ENCODE measurements around the gene MAFG. TPM values are rescaled to one million over a fixed set of nuclear protein-coding genes. Genes with fewer than 3 reads are reported as not detected.
A peak's percentile ranks its signal among the peaks of the same experiment; 100 is the strongest.

Gene MAFG
- total RNA-seq, 1 experiment from 2014 or later, result 29.1 TPM

GRCh38 chr17:81885454-81885853 lies 42.1 kb downstream of the MAFG start:
- Mint-ChIP-seq H3K4me3 (ENCODE audit: unreplicated experiment) (no peak overlapping the region), H3K9me3 (ENCODE audit: unreplicated experiment) (no peaks in the 10 kb centered on the region), H3K36me3 (ENCODE audit: insufficient read depth, unreplicated experiment) (peaks cover 100% of the 10 kb centered on the region), H3K27ac (ENCODE audit: unreplicated experiment) (peak overlapping the region; percentile 46), H3K4me1 (ENCODE audit: low read depth, unreplicated experiment) (no peaks in the 10 kb centered on the region), H3K27me3 (ENCODE audit: insufficient read depth, unreplicated experiment) (no peaks in the 10 kb centered on the region)
- ChIA-PET CTCF (no interaction called here), POLR2A (no interaction called here)
- Histone ChIP-seq H3K27me3 (replicated peaks; ENCODE audit: control insufficient read depth, insufficient read depth, low read length) (no peaks in the 10 kb centered on the region), H3K36me3 (ENCODE audit: control insufficient read depth, insufficient read depth, low read length) (peaks cover 10% of the 10 kb centered on the region), H3K4me3 (ENCODE audit: low read depth, low read length) (no peak overlapping the region), H3K4me1 (peaks cover 11% of the 10 kb centered on the region), H3K9me3 (no peaks in the 10 kb centered on the region)
- intact Hi-C loops (cut with micrococcal nuclease; ENCODE audit: unreplicated experiment), result no loop called here
- DNase-seq, result no peak
- TF ChIP-seq, protein P1, sequence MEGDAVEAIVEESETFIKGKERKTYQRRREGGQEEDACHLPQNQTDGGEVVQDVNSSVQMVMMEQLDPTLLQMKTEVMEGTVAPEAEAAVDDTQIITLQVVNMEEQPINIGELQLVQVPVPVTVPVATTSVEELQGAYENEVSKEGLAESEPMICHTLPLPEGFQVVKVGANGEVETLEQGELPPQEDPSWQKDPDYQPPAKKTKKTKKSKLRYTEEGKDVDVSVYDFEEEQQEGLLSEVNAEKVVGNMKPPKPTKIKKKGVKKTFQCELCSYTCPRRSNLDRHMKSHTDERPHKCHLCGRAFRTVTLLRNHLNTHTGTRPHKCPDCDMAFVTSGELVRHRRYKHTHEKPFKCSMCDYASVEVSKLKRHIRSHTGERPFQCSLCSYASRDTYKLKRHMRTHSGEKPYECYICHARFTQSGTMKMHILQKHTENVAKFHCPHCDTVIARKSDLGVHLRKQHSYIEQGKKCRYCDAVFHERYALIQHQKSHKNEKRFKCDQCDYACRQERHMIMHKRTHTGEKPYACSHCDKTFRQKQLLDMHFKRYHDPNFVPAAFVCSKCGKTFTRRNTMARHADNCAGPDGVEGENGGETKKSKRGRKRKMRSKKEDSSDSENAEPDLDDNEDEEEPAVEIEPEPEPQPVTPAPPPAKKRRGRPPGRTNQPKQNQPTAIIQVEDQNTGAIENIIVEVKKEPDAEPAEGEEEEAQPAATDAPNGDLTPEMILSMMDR (IDR thresholded peaks at IDR 0.05; ENCODE audit: insufficient read depth in 1 of 2, low read depth in 1 of 2, low read length in 1 of 2, severe bottlenecking in 1 of 2, unreplicated experiment in 1 of 2), result no peak
- BruUV-seq (replicated peaks), result no TSS peak

- POLR2A ChIA-PET, result no interaction called here
- CTCF ChIA-PET, result no interaction called here
- H3K9me3 Mint-ChIP-seq (ENCODE audit: unreplicated experiment), result no peaks in the 10 kb centered on the region
These were observed 42.6 kb downstream of the MAFG start for GRCh38 chr17:81884968-81885367.

GRCh38 chr17:81884520-81884919 lies 43.0 kb downstream of the MAFG start:
- H3K4me1 ChIP-seq, result peaks cover 1% of the 10 kb centered on the region
- intact Hi-C loops (cut with micrococcal nuclease; ENCODE audit: unreplicated experiment), result no loop called here
- no peaks in the 10 kb centered on the region for H3K27me3 ChIP-seq (replicated peaks; ENCODE audit: control insufficient read depth, insufficient read depth, low read length)
- no peak overlapping the region for H3K27ac Mint-ChIP-seq (ENCODE audit: unreplicated experiment)
- POLR2A ChIA-PET, result no interaction called here
- no peak overlapping the region for H3K4me3 Mint-ChIP-seq (ENCODE audit: unreplicated experiment)
- H3K4me1 Mint-ChIP-seq (ENCODE audit: low read depth, unreplicated experiment), result no peaks in the 10 kb centered on the region
- H3K4me3 ChIP-seq (ENCODE audit: low read depth, low read length), result no peak overlapping the region
- no peaks in the 10 kb centered on the region for H3K27me3 Mint-ChIP-seq (ENCODE audit: insufficient read depth, unreplicated experiment)
- BruUV-seq (replicated peaks), result no TSS peak
- TF ChIP-seq, protein P1 (IDR thresholded peaks at IDR 0.05; ENCODE audit: insufficient read depth in 1 of 2, low read depth in 1 of 2, low read length in 1 of 2, severe bottlenecking in 1 of 2, unreplicated experiment in 1 of 2), result no peak
- H3K9me3 Mint-ChIP-seq (ENCODE audit: unreplicated experiment), result no peaks in the 10 kb centered on the region
- no peak for DNase-seq
- H3K36me3 ChIP-seq (ENCODE audit: control insufficient read depth, insufficient read depth, low read length), result peaks cover 9% of the 10 kb centered on the region
- CTCF ChIA-PET, result no interaction called here
- no peaks in the 10 kb centered on the region for H3K9me3 ChIP-seq
- peaks cover 100% of the 10 kb centered on the region for H3K36me3 Mint-ChIP-seq (ENCODE audit: insufficient read depth, unreplicated experiment)

More at GRCh38 chr17:81884968-81885367, 42.6 kb downstream of the MAFG start:
- Histone ChIP-seq H3K4me1 (peaks cover 6% of the 10 kb centered on the region), H3K4me3 (ENCODE audit: low read depth, low read length) (no peak overlapping the region), H3K27me3 (replicated peaks; ENCODE audit: control insufficient read depth, insufficient read depth, low read length) (no peaks in the 10 kb centered on the region), H3K9me3 (no peaks in the 10 kb centered on the region), H3K36me3 (ENCODE audit: control insufficient read depth, insufficient read depth, low read length) (peaks cover 10% of the 10 kb centered on the region)
- no peak overlapping the region for H3K27ac Mint-ChIP-seq (ENCODE audit: unreplicated experiment)
- no peaks in the 10 kb centered on the region for H3K27me3 Mint-ChIP-seq (ENCODE audit: insufficient read depth, unreplicated experiment)
- peaks cover 100% of the 10 kb centered on the region for H3K36me3 Mint-ChIP-seq (ENCODE audit: insufficient read depth, unreplicated experiment)
- DNase-seq, result no peak
- no TSS peak for BruUV-seq (replicated peaks)
- H3K4me3 Mint-ChIP-seq (ENCODE audit: unreplicated experiment), result no peak overlapping the region
- intact Hi-C loops (cut with micrococcal nuclease; ENCODE audit: unreplicated experiment), result no loop called here
- no peaks in the 10 kb centered on the region for H3K4me1 Mint-ChIP-seq (ENCODE audit: low read depth, unreplicated experiment)
- TF ChIP-seq, protein P1 (IDR thresholded peaks at IDR 0.05; ENCODE audit: insufficient read depth in 1 of 2, low read depth in 1 of 2, low read length in 1 of 2, severe bottlenecking in 1 of 2, unreplicated experiment in 1 of 2), result no peak
